ENCODE results near the gene RAD23A.

The RAD23A gene

GRCh38 chr19:12970070-12970820, 24.6 kb downstream of the RAD23A start:
- no peak for TF ChIP-seq CTCF (IDR thresholded peaks at IDR 0.05)

DNA sequence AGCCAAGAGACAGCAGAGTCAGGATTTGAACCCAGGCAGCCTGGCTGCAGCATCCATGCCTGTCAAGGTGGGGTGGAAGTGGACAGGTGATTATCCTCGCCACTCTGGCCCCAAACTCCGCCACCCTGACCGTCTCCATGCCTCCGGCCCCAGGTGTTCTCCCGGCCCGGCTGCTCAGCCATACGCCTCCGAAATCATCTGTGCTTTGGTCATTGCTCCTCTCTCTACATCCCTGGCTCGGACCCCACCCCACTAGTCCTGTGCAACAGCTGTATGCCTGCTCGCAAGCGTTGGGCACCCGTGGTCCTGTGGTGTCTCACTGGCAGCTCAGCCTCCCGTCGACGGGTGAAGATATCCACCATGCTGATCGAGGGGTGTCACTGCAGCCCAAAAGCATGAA, 27.6 kb downstream of the RAD23A start:
- TF ChIP-seq CTCF (IDR thresholded peaks at IDR 0.05) = no peak

GRCh38 chr19:12974301-12975220, 28.9 kb downstream of the RAD23A start:
- no peak for TF ChIP-seq CTCF (IDR thresholded peaks at IDR 0.05)

- no peak for TF ChIP-seq CTCF (IDR thresholded peaks at IDR 0.05)
These were observed 29.6 kb downstream of the RAD23A start for GRCh38 chr19:12975221-12975741.

DNA sequence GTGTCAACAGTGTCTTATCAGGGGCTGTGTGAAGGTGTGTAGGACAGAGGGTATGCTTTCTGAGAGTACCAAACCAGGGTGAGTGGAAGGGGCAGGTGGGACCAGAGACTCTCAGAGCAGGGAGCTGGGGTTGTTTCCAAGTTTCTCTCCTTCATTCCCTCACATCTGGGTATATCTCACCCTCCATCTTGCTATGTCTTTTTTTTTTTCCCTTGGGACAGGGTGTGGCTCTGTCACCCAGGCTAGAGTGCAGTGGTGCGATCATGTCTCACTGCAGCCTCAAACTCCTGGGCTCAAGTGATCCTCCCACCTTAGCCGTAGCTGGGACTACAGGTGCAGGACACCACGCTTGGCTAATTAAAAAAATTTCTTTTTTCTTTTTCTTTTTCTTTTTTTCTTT, 34.3 kb downstream of the RAD23A start:
- no peak for TF ChIP-seq CTCF (IDR thresholded peaks at IDR 0.05)

DNA sequence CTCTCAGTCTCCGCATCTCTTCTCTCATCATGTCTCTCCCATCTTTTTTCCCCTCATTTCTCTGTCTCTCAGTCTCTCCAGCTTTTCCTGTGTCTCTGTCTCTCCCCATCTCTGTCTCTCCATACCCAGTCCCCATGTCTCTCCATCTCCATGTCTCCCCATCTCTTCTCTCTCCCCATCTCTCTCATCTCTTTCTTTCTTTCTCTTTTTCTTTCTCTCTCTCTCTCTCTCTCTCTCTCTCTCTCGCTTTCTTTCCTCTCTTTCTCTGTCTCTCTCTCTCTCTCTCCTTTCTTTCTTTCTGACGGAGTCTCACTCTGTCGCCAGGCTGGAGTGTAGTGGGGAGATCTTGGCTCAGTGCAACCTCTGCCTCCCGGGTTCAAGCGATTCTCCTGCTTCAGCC, 37.0 kb downstream of the RAD23A start:
- TF ChIP-seq CTCF (IDR thresholded peaks at IDR 0.05) = no peak

DNA sequence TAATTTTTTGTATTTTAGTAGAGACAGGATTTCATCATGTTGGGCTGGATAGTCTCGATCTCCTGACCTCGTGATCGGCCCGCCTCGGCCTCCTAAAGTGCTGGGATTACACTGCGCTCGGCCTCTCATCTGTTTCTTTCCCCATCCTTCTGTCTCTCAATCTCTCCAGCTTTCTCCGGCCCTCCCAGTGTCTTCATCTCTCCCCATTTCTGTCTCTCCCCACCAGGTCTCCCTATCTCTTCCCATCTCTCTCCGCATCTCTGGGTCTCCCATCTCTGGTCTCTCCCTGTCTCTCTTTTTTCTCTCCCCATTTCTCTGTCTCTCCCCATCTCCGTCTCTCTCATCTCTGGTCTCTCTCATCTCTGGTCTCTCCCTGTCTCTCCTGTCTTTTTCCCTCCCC, 37.4 kb downstream of the RAD23A start:
- TF ChIP-seq CTCF (IDR thresholded peaks at IDR 0.05) = no peak

All from LNCAP (cell line).